ENCODE measurements around the gene WRNIP1. TPM values are rescaled to one million over a fixed set of nuclear protein-coding genes. Genes with fewer than 3 reads are reported as not detected.

Gene WRNIP1
- total RNA-seq (10 to 100 TPM; 27.7 to 82.2 (median 46.6) TPM), polyA plus RNA-seq (10 to 100 TPM; 37.9 to 63.0 (median 61.0) TPM)
- long read RNA-seq, donor 1, transcript WRNIP1-204 (7 exons, 2,670 nt), result major isoform, 9 of 9 reads
- long read RNA-seq, donor 1, partial matches to known transcripts, result 0 of 9 reads
- long read RNA-seq, donor 1, other reads (novel, unspliced or antisense), result 0 of 9 reads
- long read RNA-seq, donor 2, partial matches to known transcripts, result 0 of 4 reads
- long read RNA-seq, donor 2, other reads (novel, unspliced or antisense), result 0 of 4 reads
- long read RNA-seq, donor 3, partial matches to known transcripts, result 0 of 8 reads
- long read RNA-seq, donor 3, other reads (novel, unspliced or antisense), result 0 of 8 reads
- long read RNA-seq, donor 4, partial matches to known transcripts, result 0 of 1 reads
- long read RNA-seq, donor 4, other reads (novel, unspliced or antisense), result 0 of 1 reads
- long read RNA-seq, donor 5, transcript WRNIP1-204 (7 exons, 2,670 nt), result major isoform, 202 of 226 reads
- long read RNA-seq, donor 5, transcript WRNIP1-203 (7 exons, 2,595 nt), result minor isoform, 7 of 226 reads
- long read RNA-seq, donor 5, partial matches to known transcripts, result 6 of 226 reads
- long read RNA-seq, donor 5, other reads (novel, unspliced or antisense), result 11 of 226 reads
- long read RNA-seq, donor 6, partial matches to known transcripts, result 0 of 2 reads
- long read RNA-seq, donor 6, other reads (novel, unspliced or antisense), result 1 of 2 reads
- long read RNA-seq, donor 7, transcript WRNIP1-204 (7 exons, 2,670 nt), result major isoform, 6 of 6 reads
- long read RNA-seq, donor 7, partial matches to known transcripts, result 0 of 6 reads
- long read RNA-seq, donor 7, other reads (novel, unspliced or antisense), result 0 of 6 reads
- long read RNA-seq, donor 8, transcript WRNIP1-204 (7 exons, 2,670 nt), result major isoform, 19 of 34 reads
- long read RNA-seq, donor 8, partial matches to known transcripts, result 14 of 34 reads
- long read RNA-seq, donor 8, other reads (novel, unspliced or antisense), result 0 of 34 reads
- long read RNA-seq, donor 9, transcript WRNIP1-204 (7 exons, 2,670 nt), result major isoform, 6 of 22 reads
- long read RNA-seq, donor 9, partial matches to known transcripts, result 15 of 22 reads
- long read RNA-seq, donor 9, other reads (novel, unspliced or antisense), result 0 of 22 reads
- long read RNA-seq, donor 10, partial matches to known transcripts, result 0 of 4 reads
- long read RNA-seq, donor 10, other reads (novel, unspliced or antisense), result 0 of 4 reads

GRCh38 chr6:2765166-2765895, at the start of gene WRNIP1:
Gene WRNIP1, plus strand, starts transcription at chr6:2765393. Its CDS starts 230 bp downstream, at chr6:2765623.
- Histone ChIP-seq H3K27ac (peak within 1 kb of the TSS; percentile 54 to 99 (median 92)), H3K4me3 (peak within 1 kb of the TSS; percentile 44 to 93 (median 75)), H3K27me3 (no peaks in the 10 kb centered on the region), H3K9me3 (replicated peaks in 1 of 3) (no peaks in the 10 kb centered on the region), H3K4me1 (replicated peaks in 1 of 2) (peaks cover 5 to 39% of the 10 kb centered on the region in 2 donors), H3K36me3 (replicated peaks in 1 of 2) (no peaks in the 10 kb centered on the region)
- 0% methylated on average over 2 to 104 of the region's 104 CpGs for WGBS, 4 donors
- intact Hi-C loops (cut with DNase I), result no loop called here
- DNase-seq, result peak; percentile 98 to 100 (median 99)
- TF ChIP-seq POLR2A (IDR thresholded peaks at IDR 0.05) (peak; percentile 79 to 91), CTCF (IDR thresholded peaks at IDR 0.05) (peak in 5 of 6 experiments; percentile 25 to 85 (median 65))

- intact Hi-C loops (cut with DNase I), result no loop called here
- no peak overlapping the region for H3K27ac ChIP-seq
- 83 to 89% (median 87%) methylated on average over 5 of the region's 5 CpGs for WGBS, 4 donors
Measured at GRCh38 chr6:2715737-2716136, 49.5 kb upstream of the WRNIP1 start.

GRCh38 chr6:2716936-2717700, 48.1 kb upstream of the WRNIP1 start:
- no peak for TF ChIP-seq CTCF (IDR thresholded peaks at IDR 0.05)
- TF ChIP-seq POLR2A (IDR thresholded peaks at IDR 0.05), result no peak
- Histone ChIP-seq H3K4me3 (no peak overlapping the region), H3K36me3 (replicated peaks in 1 of 2) (no peaks in the 10 kb centered on the region), H3K4me1 (replicated peaks in 1 of 2) (no peaks in the 10 kb centered on the region), H3K27ac (no peak overlapping the region), H3K9me3 (replicated peaks in 1 of 3) (no peaks in the 10 kb centered on the region), H3K27me3 (no peaks in the 10 kb centered on the region)
- DNase-seq, result no peak
- intact Hi-C loops (cut with DNase I), result no loop called here
- 78 to 85% (median 83%) methylated on average over 9 of the region's 9 CpGs for WGBS, 4 donors

More at GRCh38 chr6:2715737-2716136, 49.5 kb upstream of the WRNIP1 start:
- Histone ChIP-seq H3K36me3 (replicated peaks in 1 of 2) (no peaks in the 10 kb centered on the region), H3K9me3 (replicated peaks in 1 of 3) (no peaks in the 10 kb centered on the region), H3K27me3 (no peaks in the 10 kb centered on the region), H3K4me3 (no peak overlapping the region), H3K4me1 (replicated peaks in 1 of 2) (no peaks in the 10 kb centered on the region)
- DNase-seq, result no peak
- TF ChIP-seq POLR2A (IDR thresholded peaks at IDR 0.05) (no peak), CTCF (IDR thresholded peaks at IDR 0.05) (no peak)
